K562 (cell line): ENCODE results near the gene EIF4E2.

Experiments used
- ELK1 ChIP-seq: sonication (generic); formaldehyde crosslinking; IDR thresholded peaks from 2 replicates; pipeline ENCODE4 v1.8.1; 2022; ENCODE audit warnings: missing genetic modification reagents
- ETV6 ChIP-seq, 3 experiments: fragments of 150-350 bp in 1 of 3; sonication (generic) in 1 of 3; formaldehyde crosslinking in 1 of 3; IDR thresholded peaks; 2 replicates each; pipeline versions ENCODE4 v1.6.1 to v1.8.0; 2014 to 2022; ENCODE audit warnings: borderline replicate concordance in 2 of 3, low read depth in 2 of 3, antibody characterized with exemption in 1 of 3, low read length in 1 of 3, mild to moderate bottlenecking in 1 of 3, missing genetic modification reagents in 1 of 3
- NFYB ChIP-seq: IDR thresholded peaks from 2 replicates; pipeline ENCODE4 v1.6.1; 2011; ENCODE audit warnings: mild to moderate bottlenecking, moderate library complexity; ENCODE audit not compliant: insufficient read length; ENCODE audit errors: extremely low read depth
- TRIM28 ChIP-seq: fragments of 450-650 bp; IDR thresholded peaks from 2 replicates; pipeline ENCODE4 v1.6.1; 2017
- ZBTB7A ChIP-seq: IDR thresholded peaks from 2 replicates; pipeline ENCODE4 v1.6.1; 2011; ENCODE audit warnings: low read depth, mild to moderate bottlenecking, low read length, moderate library complexity, borderline replicate concordance; ENCODE audit not compliant: control insufficient read depth
- ZBTB8A ChIP-seq: fragments of 450-650 bp; IDR thresholded peaks from 2 replicates; pipeline ENCODE4 v1.6.1; 2018; ENCODE audit warnings: mild to moderate bottlenecking, moderate library complexity; ENCODE audit not compliant: partially characterized antibody

DNA sequence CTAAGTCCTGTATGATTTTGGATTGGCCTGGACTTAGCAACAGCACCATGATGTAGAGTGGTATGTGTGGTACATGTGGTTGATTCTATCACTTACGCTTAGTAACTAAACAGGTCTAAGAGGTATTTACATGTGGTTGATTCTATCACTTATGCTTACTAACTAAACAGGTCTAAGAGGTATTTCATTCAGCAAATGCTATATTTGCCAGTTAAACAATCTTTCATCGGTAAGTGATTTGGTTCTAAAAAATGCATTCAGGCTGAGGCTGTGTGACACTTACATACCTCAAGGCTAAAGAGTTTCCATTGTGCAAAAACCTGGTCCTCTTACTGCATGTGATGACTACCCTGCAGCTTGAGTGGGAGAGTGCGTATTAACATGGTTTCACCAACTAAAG is 13.1 kb downstream of the EIF4E2 start:
- TF ChIP-seq ETV6 (IDR thresholded peaks at IDR 0.05; ENCODE audit: borderline replicate concordance in 1 of 2, low read depth in 2 of 2, low read length in 1 of 2) (no peak), ETV6 (CRISPR knock-in tag; IDR thresholded peaks at IDR 0.05; ENCODE audit: borderline replicate concordance) (no peak), TRIM28 (no peak), ZBTB7A (no peak), ZBTB8A (no peak), NFYB (no peak), ELK1 (CRISPR knock-in tag) (no peak)
